ENCODE results near the gene ZNF536. TPM values are rescaled to one million over a fixed set of nuclear protein-coding genes. Genes with fewer than 3 reads are reported as not detected.

Gene ZNF536
- total and polyA plus RNA-seq, 2 of the 13 experiments (the other 11 are each of a cell fraction or from before 2014, with no cell fraction given): not detected

DNA sequence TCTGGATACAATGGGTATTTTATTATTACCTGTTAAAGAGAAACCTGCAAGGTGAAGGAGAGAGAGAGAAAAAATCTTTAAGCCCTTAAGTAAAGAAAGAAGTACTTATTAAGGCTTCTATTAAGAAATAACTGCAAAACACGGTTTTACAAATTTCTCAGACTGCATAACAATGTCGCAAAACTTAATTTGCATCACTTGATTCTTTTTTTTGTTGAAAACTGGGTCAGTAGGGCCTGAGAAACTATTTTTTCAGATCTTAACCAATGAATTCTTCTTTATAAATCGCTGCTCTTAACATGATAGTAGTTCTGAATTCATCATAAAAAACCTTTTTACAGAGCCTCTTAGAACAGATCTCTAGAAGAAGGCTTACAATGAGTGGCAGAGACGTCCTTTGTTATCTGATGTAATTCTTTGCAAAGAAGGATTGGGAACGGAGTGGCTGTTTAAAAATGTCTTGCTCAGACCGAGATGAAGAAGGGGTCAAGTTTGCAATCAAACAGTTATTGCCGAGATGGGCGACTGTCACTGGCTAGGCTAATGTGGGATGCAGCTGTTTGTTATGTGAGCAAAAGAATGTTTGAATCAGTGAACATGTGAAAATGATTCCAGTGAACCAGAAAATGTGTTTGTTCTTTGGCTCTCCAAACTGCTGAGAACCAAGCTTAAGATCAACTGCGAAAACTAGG lies 76.3 kb downstream of the ZNF536 start (continued):
- no peak for TF ChIP-seq ZFP41 (CRISPR knock-in tag; IDR thresholded peaks at IDR 0.05; ENCODE audit: borderline replicate concordance)
- TF ChIP-seq, protein P1, sequence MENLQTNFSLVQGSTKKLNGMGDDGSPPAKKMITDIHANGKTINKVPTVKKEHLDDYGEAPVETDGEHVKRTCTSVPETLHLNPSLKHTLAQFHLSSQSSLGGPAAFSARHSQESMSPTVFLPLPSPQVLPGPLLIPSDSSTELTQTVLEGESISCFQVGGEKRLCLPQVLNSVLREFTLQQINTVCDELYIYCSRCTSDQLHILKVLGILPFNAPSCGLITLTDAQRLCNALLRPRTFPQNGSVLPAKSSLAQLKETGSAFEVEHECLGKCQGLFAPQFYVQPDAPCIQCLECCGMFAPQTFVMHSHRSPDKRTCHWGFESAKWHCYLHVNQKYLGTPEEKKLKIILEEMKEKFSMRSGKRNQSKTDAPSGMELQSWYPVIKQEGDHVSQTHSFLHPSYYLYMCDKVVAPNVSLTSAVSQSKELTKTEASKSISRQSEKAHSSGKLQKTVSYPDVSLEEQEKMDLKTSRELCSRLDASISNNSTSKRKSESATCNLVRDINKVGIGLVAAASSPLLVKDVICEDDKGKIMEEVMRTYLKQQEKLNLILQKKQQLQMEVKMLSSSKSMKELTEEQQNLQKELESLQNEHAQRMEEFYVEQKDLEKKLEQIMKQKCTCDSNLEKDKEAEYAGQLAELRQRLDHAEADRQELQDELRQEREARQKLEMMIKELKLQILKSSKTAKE (CRISPR knock-in tag; IDR thresholded peaks at IDR 0.05; ENCODE audit: borderline replicate concordance): no peak

DNA sequence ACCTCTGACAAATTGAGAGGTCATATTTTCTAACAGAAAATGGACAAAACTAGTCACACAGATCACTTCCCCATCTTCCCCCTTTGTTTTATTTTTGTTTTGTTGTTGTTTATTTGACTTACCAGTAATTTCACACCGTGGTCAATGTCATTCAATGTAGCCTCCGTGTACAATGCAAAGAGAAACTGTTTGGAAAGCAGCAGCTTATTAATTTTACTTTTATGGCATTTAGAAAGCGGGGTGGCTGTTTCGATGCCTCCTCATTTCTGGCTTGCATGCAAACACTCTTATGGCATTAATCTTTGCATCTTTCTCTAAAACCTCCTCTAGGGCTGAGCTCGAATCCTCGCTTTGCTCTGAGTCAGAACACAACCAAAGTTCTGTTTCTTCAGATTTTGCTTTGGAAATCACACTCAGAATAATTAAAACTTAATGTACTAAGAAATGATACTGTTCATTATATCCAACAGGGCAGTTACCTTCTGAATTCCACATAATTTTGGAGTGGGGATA lies 77.0 kb downstream of the ZNF536 start:
- WGBS (ENCODE audit: low lambda C conversion rate): 7% methylated on average over 6 of the region's 6 CpGs
- Histone ChIP-seq H3K36me3 (replicated peaks in 1 of 2; ENCODE audit: control insufficient read depth in 1 of 2, insufficient read depth in 2 of 2, low read length in 2 of 2) (no peaks in the 10 kb centered on the region), H3K4me2 (ENCODE audit: low read depth, low read length) (no peak overlapping the region), H3K27me3 (ENCODE audit: control insufficient read depth in 1 of 2, insufficient read depth in 2 of 2, low read length in 2 of 2) (peaks cover 0 to 40% of the 10 kb centered on the region in 2 experiments; a peak in 4 of 5 replicates), H3K4me3 (replicated peaks in 1 of 3; ENCODE audit: insufficient read depth in 1 of 3, low read depth in 2 of 3, low read length in 3 of 3) (no peak overlapping the region), H3K4me1 (ENCODE audit: insufficient read depth, low read length) (no peaks in the 10 kb centered on the region), H3K27ac (ENCODE audit: extremely low read length, insufficient read depth, low read length) (no peak overlapping the region), H4K20me1 (ENCODE audit: insufficient read depth, low read length) (no peaks in the 10 kb centered on the region), H2AFZ (ENCODE audit: low read length) (no peak overlapping the region), H3K79me2 (ENCODE audit: insufficient read depth, low read length) (no peaks in the 10 kb centered on the region), H3K9ac (ENCODE audit: insufficient read depth, low read depth, low read length) (no peak overlapping the region), H3K9me3 (ENCODE audit: low read length) (no peaks in the 10 kb centered on the region)
- FAIRE-seq (no peak), ATAC-seq (no peak), DNase-seq (ENCODE audit: low spot score) (no peak)
- CTCF ChIA-PET (ENCODE audit: low intra/inter-chr PET ratio, low total read pairs): no interaction called here
- no TSS peak for BruUV-seq (replicated peaks)
- TF ChIP-seq ZNF460 (CRISPR knock-in tag; IDR thresholded peaks at IDR 0.05; ENCODE audit: borderline replicate concordance) (no peak), GLI4 (CRISPR knock-in tag; IDR thresholded peaks at IDR 0.05; ENCODE audit: borderline replicate concordance) (no peak)
- TF ChIP-seq, protein P2, sequence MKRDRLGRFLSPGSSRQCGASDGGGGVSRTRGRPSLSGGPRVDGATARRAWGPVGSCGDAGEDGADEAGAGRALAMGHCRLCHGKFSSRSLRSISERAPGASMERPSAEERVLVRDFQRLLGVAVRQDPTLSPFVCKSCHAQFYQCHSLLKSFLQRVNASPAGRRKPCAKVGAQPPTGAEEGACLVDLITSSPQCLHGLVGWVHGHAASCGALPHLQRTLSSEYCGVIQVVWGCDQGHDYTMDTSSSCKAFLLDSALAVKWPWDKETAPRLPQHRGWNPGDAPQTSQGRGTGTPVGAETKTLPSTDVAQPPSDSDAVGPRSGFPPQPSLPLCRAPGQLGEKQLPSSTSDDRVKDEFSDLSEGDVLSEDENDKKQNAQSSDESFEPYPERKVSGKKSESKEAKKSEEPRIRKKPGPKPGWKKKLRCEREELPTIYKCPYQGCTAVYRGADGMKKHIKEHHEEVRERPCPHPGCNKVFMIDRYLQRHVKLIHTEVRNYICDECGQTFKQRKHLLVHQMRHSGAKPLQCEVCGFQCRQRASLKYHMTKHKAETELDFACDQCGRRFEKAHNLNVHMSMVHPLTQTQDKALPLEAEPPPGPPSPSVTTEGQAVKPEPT (CRISPR knock-in tag; IDR thresholded peaks at IDR 0.05; ENCODE audit: low read depth): no peak
- in situ Hi-C loops (cut with HindIII; ENCODE audit: extremely low pct_ligation_motif_present, low pct_unique_long_range_greater_than_20kb): no loop called here
- intact Hi-C loops (cut with micrococcal nuclease; ENCODE audit: unreplicated experiment): no loop called here
- POLR2A ChIA-PET: no interaction called here
